Inferior parietal cortex (tissue), 1 donor: ENCODE data around the gene USP8.

ENCODE experiments used
- DNase-seq: peaks from one replicate; pipeline ENCODE4 v3.0.0-alpha.2; 2016; ENCODE audit errors: extremely low spot score

Gene USP8

GRCh38 chr15:50542887-50543210 is 118.6 kb downstream of the USP8 start:
- DNase-seq, result no peak

- no peak for DNase-seq
Measured at GRCh38 chr15:50543556-50543955, 119.4 kb downstream of the USP8 start.

GRCh38 chr15:50544368-50544767 is 120.2 kb downstream of the USP8 start:
- no peak for DNase-seq

GRCh38 chr15:50546566-50546965 is 122.4 kb downstream of the USP8 start, which contains the start of gene USP50:
Gene USP50 (minus strand): TSS chr15:50546666. CDS start chr15:50546525, 141 bp downstream.
- DNase-seq, result no peak

GRCh38 chr15:50549326-50549725 is 125.1 kb downstream of the USP8 start:
- DNase-seq, result no peak

- DNase-seq, result no peak
Measured at GRCh38 chr15:50552238-50552637, 128.0 kb downstream of the USP8 start.

- no peak for DNase-seq
Measured at GRCh38 chr15:50556642-50557371, 132.6 kb downstream of the USP8 start.

GRCh38 chr15:50558012-50558411 is 133.8 kb downstream of the USP8 start:
- DNase-seq, result no peak

GRCh38 chr15:50562735-50563640 is 138.8 kb downstream of the USP8 start:
- no peak for DNase-seq

GRCh38 chr15:50563756-50564155 is 139.6 kb downstream of the USP8 start:
- no peak for DNase-seq
